Measurements from ENCODE around the gene PI4KA.

PI4KA gene

GRCh38 chr22:20809538-20810185, 48.9 kb downstream of the PI4KA start:
- TF ChIP-seq ZFX (IDR thresholded peaks at IDR 0.05), result no peak
- no peak for TF ChIP-seq CTCF (conservative IDR thresholded peaks at IDR 0.05)
- no peak overlapping the region for H3K27ac ChIP-seq

- 0 out of 2 replicates have a peak, but pooled peaks have one; percentile 17 for TF ChIP-seq ZFX (IDR thresholded peaks at IDR 0.05)
- TF ChIP-seq CTCF (conservative IDR thresholded peaks at IDR 0.05), result no peak
- no peak overlapping the region for H3K27ac ChIP-seq
These were observed 49.8 kb downstream of the PI4KA start for GRCh38 chr22:20808844-20809243.

DNA sequence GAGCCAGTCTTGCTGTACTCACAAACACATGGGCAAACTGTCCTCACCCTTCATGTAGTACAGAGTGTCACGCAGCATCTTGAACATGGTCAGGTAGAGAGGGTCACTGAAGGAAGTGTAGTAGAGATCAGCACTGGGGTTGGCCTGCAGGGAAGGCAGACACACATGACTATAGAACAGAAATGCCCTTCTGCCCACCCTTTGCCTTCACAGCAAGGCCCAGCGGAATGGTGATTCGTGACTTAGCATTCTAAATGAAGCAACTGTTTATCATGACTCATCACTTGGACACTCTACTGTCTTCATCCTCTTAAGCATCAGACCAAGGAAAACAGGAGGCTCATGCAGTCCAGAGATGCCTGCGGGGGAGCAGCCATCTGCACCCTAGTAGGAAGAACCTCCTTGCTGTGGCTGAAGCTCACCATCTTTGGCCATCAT, 51.3 kb downstream of the PI4KA start:
- TF ChIP-seq ZFX (IDR thresholded peaks at IDR 0.05) (no peak), CTCF (conservative IDR thresholded peaks at IDR 0.05) (no peak)
- H3K27ac ChIP-seq, result no peak overlapping the region

DNA sequence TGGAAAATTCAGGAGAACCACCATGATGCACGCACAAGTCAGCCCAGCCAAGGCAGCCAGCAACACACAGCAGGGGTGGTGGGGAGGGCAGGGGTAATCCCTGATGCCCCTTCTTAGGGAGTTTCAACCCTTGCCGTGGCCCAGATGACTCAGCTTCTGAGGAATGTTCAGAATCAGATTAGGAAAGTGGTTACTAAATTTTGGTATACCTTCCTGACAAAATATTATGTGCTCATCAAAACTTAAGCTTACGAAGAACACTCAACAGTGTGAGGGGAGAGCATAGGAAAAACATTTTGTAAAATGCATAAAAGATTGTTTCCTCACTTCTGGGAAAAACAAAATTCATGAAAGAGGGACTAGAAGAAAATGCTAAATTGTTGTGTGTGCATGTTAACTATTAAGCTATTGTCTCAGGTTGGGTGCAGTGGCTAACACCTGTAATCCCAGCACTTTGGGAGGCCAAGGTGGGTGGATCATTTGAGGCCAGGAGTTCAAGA, 52.6 kb downstream of the PI4KA start:
- no peak overlapping the region for H3K27ac ChIP-seq
- TF ChIP-seq ZFX (IDR thresholded peaks at IDR 0.05) (no peak), CTCF (conservative IDR thresholded peaks at IDR 0.05) (no peak)

- no peak overlapping the region for H3K27ac ChIP-seq
- TF ChIP-seq CTCF (conservative IDR thresholded peaks at IDR 0.05), result no peak
- TF ChIP-seq ZFX (IDR thresholded peaks at IDR 0.05), result no peak
These were observed 54.0 kb downstream of the PI4KA start for GRCh38 chr22:20804650-20805049.

- peak; percentile 59 for TF ChIP-seq CTCF (conservative IDR thresholded peaks at IDR 0.05)
- TF ChIP-seq ZFX (IDR thresholded peaks at IDR 0.05), result no peak
- no peak overlapping the region for H3K27ac ChIP-seq
These were observed 54.8 kb downstream of the PI4KA start for GRCh38 chr22:20803696-20804324.

GRCh38 chr22:20802922-20803553, 55.6 kb downstream of the PI4KA start:
- TF ChIP-seq ZFX (IDR thresholded peaks at IDR 0.05), result no peak
- no peak for TF ChIP-seq CTCF (conservative IDR thresholded peaks at IDR 0.05)
- no peak overlapping the region for H3K27ac ChIP-seq

Measured in C4-2B (cell line).